Neural cell (in vitro differentiated cells): ENCODE data around the gene NTMT1. TPM values are rescaled to one million over a fixed set of nuclear protein-coding genes. Genes with fewer than 3 reads are reported as not detected.

Experiments used
- H2AFZ ChIP-seq: fragments of 200-600, 300-800 bp; sonication (generic), shearing (Covaris generic); 2 replicates; pipeline ENCODE4 v1.6.0; 2014; ENCODE audit warnings: low read depth, mild to moderate bottlenecking, antibody characterized with exemption, low read length, moderate library complexity
- H3F3A ChIP-seq: fragments of 200-600 bp; shearing (Covaris generic); 2 replicates; pipeline ENCODE4 v1.6.1; 2016; ENCODE audit warnings: mild to moderate bottlenecking, moderate library complexity, mixed read lengths, antibody characterized with exemption, low read length; ENCODE audit not compliant: insufficient read depth, poor library complexity, severe bottlenecking
- H3K27ac ChIP-seq: fragments of 200-600, 300-800 bp; sonication (generic), shearing (Covaris generic); 2 replicates; pipeline ENCODE4 v1.5.1; 2014; ENCODE audit warnings: mild to moderate bottlenecking, low read length, moderate library complexity
- H3K27me3 ChIP-seq: fragments of 300-800, 200-600 bp; sonication (generic), shearing (Covaris generic); 2 replicates; pipeline ENCODE4 v1.6.0; 2014; ENCODE audit warnings: mild to moderate bottlenecking, low read depth, low read length, moderate library complexity; ENCODE audit not compliant: insufficient read depth
- H3K36me3 ChIP-seq: fragments of 300-800, 200-600 bp; sonication (generic), shearing (Covaris generic); 2 replicates; pipeline ENCODE4 v1.5.1; 2014; ENCODE audit warnings: mild to moderate bottlenecking, antibody characterized with exemption, low read length, moderate library complexity; ENCODE audit not compliant: insufficient read depth
- H3K4me2 ChIP-seq: fragments of 300-800, 200-600 bp; sonication (generic), shearing (Covaris generic); 2 replicates; pipeline ENCODE4 v1.6.0; 2014; ENCODE audit warnings: mild to moderate bottlenecking, low read length
- H3K4me3 ChIP-seq: fragments of 300-800, 200-600 bp; sonication (generic), shearing (Covaris generic); 2 replicates; pipeline ENCODE4 v1.5.1; 2014; ENCODE audit warnings: mild to moderate bottlenecking, low read length, moderate library complexity
- H3K79me2 ChIP-seq: fragments of 200-600 bp; shearing (Covaris generic); replicated peaks from 2 replicates; pipeline ENCODE4 v1.6.0; 2014; ENCODE audit warnings: mild to moderate bottlenecking, low read length, moderate library complexity; ENCODE audit not compliant: insufficient read depth
- H3K9ac ChIP-seq: fragments of 300-800, 200-600 bp; sonication (generic), shearing (Covaris generic); 2 replicates; pipeline ENCODE4 v1.6.1; 2016; ENCODE audit warnings: mild to moderate bottlenecking, low read length, mixed read lengths
- H3K9me2 ChIP-seq: fragments of 200-600 bp; shearing (Covaris generic); 2 replicates; pipeline ENCODE4 v1.6.1; 2016; ENCODE audit warnings: mild to moderate bottlenecking, low read length, mixed read lengths; ENCODE audit not compliant: insufficient read depth
- H3K9me3 ChIP-seq: fragments of 200-600, 300-800 bp; sonication (generic), shearing (Covaris generic); 2 replicates; pipeline ENCODE4 v1.6.1; 2016; ENCODE audit warnings: mild to moderate bottlenecking, mixed run types, low read length, moderate library complexity, mixed read lengths
- H4K20me1 ChIP-seq: fragments of 200-600 bp; shearing (Covaris generic); 2 replicates; pipeline ENCODE4 v1.6.1; 2016; ENCODE audit warnings: mild to moderate bottlenecking, mixed run types; ENCODE audit not compliant: insufficient read depth
- EP300 ChIP-seq: fragments of 450-650 bp; conservative IDR thresholded peaks from 2 replicates; pipeline ENCODE4 v1.6.1; 2014; ENCODE audit warnings: antibody characterized with exemption, mild to moderate bottlenecking, moderate library complexity; ENCODE audit not compliant: poor library complexity, severe bottlenecking
- EZH2 ChIP-seq: fragments of 200-600, 300-800 bp; shearing (Covaris generic), sonication (generic); IDR thresholded peaks from 2 replicates; pipeline ENCODE4 v1.6.1; 2014; ENCODE audit warnings: antibody characterized with exemption, low read length, borderline replicate concordance, mild to moderate bottlenecking; ENCODE audit not compliant: insufficient read depth, poor library complexity, severe bottlenecking
- MXI1 ChIP-seq: fragments of 450-650 bp; conservative IDR thresholded peaks from 2 replicates; pipeline ENCODE4 v1.6.1; 2014; ENCODE audit warnings: antibody characterized with exemption, mild to moderate bottlenecking; ENCODE audit not compliant: poor library complexity, severe bottlenecking
- POLR2AphosphoS5 ChIP-seq: IDR thresholded peaks from 2 replicates; pipeline ENCODE4 v1.6.1; 2012
- RAD21 ChIP-seq: fragments of 450-650 bp; conservative IDR thresholded peaks from 2 replicates; pipeline ENCODE4 v1.6.1; 2014; ENCODE audit warnings: antibody characterized with exemption, mild to moderate bottlenecking, moderate library complexity
- SMC3 ChIP-seq: fragments of 450-650 bp; conservative IDR thresholded peaks from 2 replicates; pipeline ENCODE4 v1.6.1; 2014; ENCODE audit warnings: antibody characterized with exemption, mild to moderate bottlenecking, moderate library complexity; ENCODE audit not compliant: poor library complexity
- TAF1 ChIP-seq: IDR thresholded peaks from 2 replicates; pipeline ENCODE4 v1.6.1; 2012; ENCODE audit warnings: low read depth
- polyA plus RNA-seq: library from polyadenylated mRNA; depleted of rRNA; stranded (reverse); fragments of >200 nt; gene quantifications from 2 replicates; pipeline ENCODE4 v1.2.3, GENCODE V29; 2014
- TF ChIP-seq, protein P1 (sequence below): IDR thresholded peaks from 2 replicates; pipeline ENCODE4 v1.6.1; 2012; ENCODE audit warnings: borderline replicate concordance
- TF ChIP-seq, protein P2 (sequence below): fragments of 450-650 bp; IDR thresholded peaks from 2 replicates; pipeline ENCODE4 v1.5.1; 2014; ENCODE audit warnings: antibody characterized with exemption, mild to moderate bottlenecking, moderate library complexity; ENCODE audit not compliant: poor library complexity, severe bottlenecking

The NTMT1 gene
- polyA plus RNA-seq, 1 donor from 2014 or later = 35.9 TPM

DNA sequence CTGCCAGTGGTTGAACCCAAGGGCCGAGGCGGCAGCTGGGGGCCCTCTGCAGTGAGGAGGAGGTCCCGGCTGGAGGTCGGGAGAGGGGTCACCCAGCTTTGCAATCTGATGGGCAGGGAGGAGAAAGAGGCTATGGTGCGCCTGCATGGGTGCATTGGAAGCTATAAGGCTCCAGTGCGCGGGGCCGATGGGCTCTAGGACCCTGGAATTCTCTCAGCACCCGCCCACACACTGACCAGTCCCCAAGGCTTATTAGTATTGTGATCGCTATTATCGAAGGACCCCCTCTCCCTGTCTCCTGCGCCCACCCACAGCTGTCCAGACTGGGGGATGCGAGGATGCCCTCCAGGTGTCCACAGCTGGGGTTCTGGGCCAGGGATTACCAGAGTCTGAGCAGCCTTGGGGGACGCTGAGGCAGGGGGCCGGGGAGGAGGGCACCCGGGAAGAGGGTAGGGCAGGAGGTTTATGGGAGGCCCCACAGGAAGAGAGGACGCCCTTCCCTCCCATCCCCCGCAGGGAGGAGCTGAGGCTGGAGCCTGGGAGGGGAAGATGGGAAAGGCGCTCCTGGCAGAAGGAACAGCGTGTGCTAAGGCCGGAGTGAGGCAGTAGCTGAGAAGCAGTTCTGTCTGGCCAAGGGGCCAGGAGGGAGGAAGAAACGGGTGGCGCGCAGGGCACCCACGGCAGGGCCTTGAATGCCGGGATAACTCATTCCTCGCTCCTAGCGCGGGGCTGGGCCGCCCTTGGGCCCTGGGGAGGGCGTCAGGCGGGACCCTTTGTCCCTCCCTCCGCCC is 29.2 kb upstream of the NTMT1 start (continued):
- TF ChIP-seq, protein P1, sequence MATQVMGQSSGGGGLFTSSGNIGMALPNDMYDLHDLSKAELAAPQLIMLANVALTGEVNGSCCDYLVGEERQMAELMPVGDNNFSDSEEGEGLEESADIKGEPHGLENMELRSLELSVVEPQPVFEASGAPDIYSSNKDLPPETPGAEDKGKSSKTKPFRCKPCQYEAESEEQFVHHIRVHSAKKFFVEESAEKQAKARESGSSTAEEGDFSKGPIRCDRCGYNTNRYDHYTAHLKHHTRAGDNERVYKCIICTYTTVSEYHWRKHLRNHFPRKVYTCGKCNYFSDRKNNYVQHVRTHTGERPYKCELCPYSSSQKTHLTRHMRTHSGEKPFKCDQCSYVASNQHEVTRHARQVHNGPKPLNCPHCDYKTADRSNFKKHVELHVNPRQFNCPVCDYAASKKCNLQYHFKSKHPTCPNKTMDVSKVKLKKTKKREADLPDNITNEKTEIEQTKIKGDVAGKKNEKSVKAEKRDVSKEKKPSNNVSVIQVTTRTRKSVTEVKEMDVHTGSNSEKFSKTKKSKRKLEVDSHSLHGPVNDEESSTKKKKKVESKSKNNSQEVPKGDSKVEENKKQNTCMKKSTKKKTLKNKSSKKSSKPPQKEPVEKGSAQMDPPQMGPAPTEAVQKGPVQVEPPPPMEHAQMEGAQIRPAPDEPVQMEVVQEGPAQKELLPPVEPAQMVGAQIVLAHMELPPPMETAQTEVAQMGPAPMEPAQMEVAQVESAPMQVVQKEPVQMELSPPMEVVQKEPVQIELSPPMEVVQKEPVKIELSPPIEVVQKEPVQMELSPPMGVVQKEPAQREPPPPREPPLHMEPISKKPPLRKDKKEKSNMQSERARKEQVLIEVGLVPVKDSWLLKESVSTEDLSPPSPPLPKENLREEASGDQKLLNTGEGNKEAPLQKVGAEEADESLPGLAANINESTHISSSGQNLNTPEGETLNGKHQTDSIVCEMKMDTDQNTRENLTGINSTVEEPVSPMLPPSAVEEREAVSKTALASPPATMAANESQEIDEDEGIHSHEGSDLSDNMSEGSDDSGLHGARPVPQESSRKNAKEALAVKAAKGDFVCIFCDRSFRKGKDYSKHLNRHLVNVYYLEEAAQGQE = no peak

DNA sequence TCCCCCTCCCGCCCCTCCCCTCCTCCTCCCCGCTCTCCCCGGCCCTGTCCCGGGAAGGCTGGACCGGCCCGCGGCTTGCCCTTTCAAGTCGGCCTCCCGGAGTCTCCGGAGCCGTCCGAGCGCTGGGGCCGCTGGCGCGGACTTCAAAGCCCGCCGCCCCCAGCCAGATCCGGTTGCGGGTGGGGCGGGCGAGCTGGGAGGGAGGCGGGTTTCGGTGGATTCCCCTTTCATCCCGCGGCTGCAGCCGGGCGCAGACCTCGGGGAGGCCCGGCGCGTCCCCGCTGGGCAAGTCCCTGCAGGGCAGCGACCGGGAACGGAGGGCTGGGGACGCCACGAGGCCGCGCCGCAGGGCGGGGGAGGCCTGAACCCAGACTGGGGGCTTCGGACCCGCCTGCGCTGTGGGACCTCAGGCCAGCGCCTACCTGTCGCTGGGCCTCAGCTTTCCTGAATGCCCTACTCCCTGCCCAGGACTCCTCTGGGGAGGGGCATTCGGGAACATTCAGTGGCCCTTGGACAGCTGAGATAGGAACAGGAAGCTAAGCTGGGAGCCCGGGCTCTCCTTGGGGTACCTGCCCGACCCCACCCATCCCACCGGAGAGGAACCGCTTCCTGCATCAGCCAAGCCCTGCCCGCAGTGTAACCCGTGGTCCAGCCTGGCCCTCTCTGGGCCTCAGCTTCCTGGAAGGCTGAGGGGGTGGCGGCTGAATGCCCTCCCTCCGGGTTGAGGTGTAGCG is 28.4 kb upstream of the NTMT1 start:
- Histone ChIP-seq H3K9me2 (no peaks in the 10 kb centered on the region), H3K9me3 (no peaks in the 10 kb centered on the region), H3K79me2 (no peaks in the 10 kb centered on the region), H3K4me2 (no peak overlapping the region), H3K9ac (no peak overlapping the region), H2AFZ (no peak overlapping the region), H4K20me1 (no peaks in the 10 kb centered on the region), H3K4me3 (no peak overlapping the region), H3F3A (no peaks in the 10 kb centered on the region), H3K27ac (no peak overlapping the region), H3K36me3 (no peaks in the 10 kb centered on the region), H3K27me3 (peaks cover 22% of the 10 kb centered on the region)
- TF ChIP-seq, protein P1 = no peak
- TF ChIP-seq, protein P2, sequence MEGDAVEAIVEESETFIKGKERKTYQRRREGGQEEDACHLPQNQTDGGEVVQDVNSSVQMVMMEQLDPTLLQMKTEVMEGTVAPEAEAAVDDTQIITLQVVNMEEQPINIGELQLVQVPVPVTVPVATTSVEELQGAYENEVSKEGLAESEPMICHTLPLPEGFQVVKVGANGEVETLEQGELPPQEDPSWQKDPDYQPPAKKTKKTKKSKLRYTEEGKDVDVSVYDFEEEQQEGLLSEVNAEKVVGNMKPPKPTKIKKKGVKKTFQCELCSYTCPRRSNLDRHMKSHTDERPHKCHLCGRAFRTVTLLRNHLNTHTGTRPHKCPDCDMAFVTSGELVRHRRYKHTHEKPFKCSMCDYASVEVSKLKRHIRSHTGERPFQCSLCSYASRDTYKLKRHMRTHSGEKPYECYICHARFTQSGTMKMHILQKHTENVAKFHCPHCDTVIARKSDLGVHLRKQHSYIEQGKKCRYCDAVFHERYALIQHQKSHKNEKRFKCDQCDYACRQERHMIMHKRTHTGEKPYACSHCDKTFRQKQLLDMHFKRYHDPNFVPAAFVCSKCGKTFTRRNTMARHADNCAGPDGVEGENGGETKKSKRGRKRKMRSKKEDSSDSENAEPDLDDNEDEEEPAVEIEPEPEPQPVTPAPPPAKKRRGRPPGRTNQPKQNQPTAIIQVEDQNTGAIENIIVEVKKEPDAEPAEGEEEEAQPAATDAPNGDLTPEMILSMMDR = no peak
- TF ChIP-seq POLR2AphosphoS5 = no peak
- no peak for TF ChIP-seq TAF1
- no peak for TF ChIP-seq SMC3
- no peak for TF ChIP-seq MXI1
- no peak for TF ChIP-seq RAD21
- TF ChIP-seq EP300 = no peak
- TF ChIP-seq EZH2 = no peak
